ENCODE measurements around the gene DOC2A. TPM values are rescaled to one million over a fixed set of nuclear protein-coding genes. Genes with fewer than 3 reads are reported as not detected.

Gene DOC2A
- total RNA-seq, 1 donor from 2014 or later, result 3.1 TPM

- Histone ChIP-seq H3K79me2 (ENCODE audit: low read depth) (peaks cover 42% of the 10 kb centered on the region), H3K36me3 (peaks cover 4% of the 10 kb centered on the region)
- peak overlapping the region; percentile 19 for H3K27ac Mint-ChIP-seq
These were observed 33.6 kb downstream of the DOC2A start for GRCh38 chr16:29977063-29977825.

GRCh38 chr16:29975811-29976511, 34.9 kb downstream of the DOC2A start:
- Histone ChIP-seq H2AFZ (replicated peaks) (no peak overlapping the region), H3K4me2 (peak overlapping the region; percentile 92), H3F3A (ENCODE audit: low read depth) (peaks cover 24% of the 10 kb centered on the region), H4K20me1 (ENCODE audit: low read depth) (peaks cover 43% of the 10 kb centered on the region), H3K4me3 (peak overlapping the region; percentile 91), H3K9ac (peak overlapping the region; percentile 25), H3K79me2 (ENCODE audit: low read depth) (peaks cover 42% of the 10 kb centered on the region), H3K36me3 (peaks cover 4% of the 10 kb centered on the region), H3K27ac (no peak overlapping the region), H3K4me1 (peaks cover 23% of the 10 kb centered on the region), H3K9me3 (ENCODE audit: low read depth) (peaks cover 6% of the 10 kb centered on the region), H3K27me3 (peaks cover 9% of the 10 kb centered on the region)
- Mint-ChIP-seq H3K9me3 (peaks cover 5% of the 10 kb centered on the region), H3K4me1 (peaks cover 35% of the 10 kb centered on the region), H3K27me3 (ENCODE audit: insufficient read depth, low read depth) (peaks cover 9% of the 10 kb centered on the region), H3K27ac (no peak overlapping the region), H3K36me3 (peaks cover 34% of the 10 kb centered on the region), H3K4me3 (peak overlapping the region; percentile 86)
- DNase-seq (ENCODE audit: low spot score), result no peak
- TF ChIP-seq EZH2phosphoT487 (IDR thresholded peaks at IDR 0.05) (no peak), EZH2 (IDR thresholded peaks at IDR 0.05) (no peak), CTCF (IDR thresholded peaks at IDR 0.05) (no peak)

More at GRCh38 chr16:29977063-29977825, 33.6 kb downstream of the DOC2A start:
- Histone ChIP-seq H3K4me3 (no peak overlapping the region), H4K20me1 (ENCODE audit: low read depth) (peaks cover 43% of the 10 kb centered on the region), H3K9ac (no peak overlapping the region), H2AFZ (replicated peaks) (no peak overlapping the region), H3K27me3 (peaks cover 6% of the 10 kb centered on the region), H3K4me2 (peak overlapping the region; percentile 92), H3K4me1 (peaks cover 23% of the 10 kb centered on the region), H3F3A (ENCODE audit: low read depth) (peaks cover 19% of the 10 kb centered on the region), H3K9me3 (ENCODE audit: low read depth) (peaks cover 6% of the 10 kb centered on the region), H3K27ac (no peak overlapping the region)
- Mint-ChIP-seq H3K4me3 (peak overlapping the region; percentile 86), H3K9me3 (peaks cover 5% of the 10 kb centered on the region), H3K4me1 (peaks cover 35% of the 10 kb centered on the region), H3K36me3 (peaks cover 31% of the 10 kb centered on the region), H3K27me3 (ENCODE audit: insufficient read depth, low read depth) (peaks cover 7% of the 10 kb centered on the region)
- TF ChIP-seq EZH2 (IDR thresholded peaks at IDR 0.05) (no peak), CTCF (IDR thresholded peaks at IDR 0.05) (no peak), EZH2phosphoT487 (IDR thresholded peaks at IDR 0.05) (no peak)
- DNase-seq (ENCODE audit: low spot score), result no peak

GRCh38 chr16:29975134-29975538, 35.7 kb downstream of the DOC2A start:
- peaks cover 5% of the 10 kb centered on the region for H3K9me3 Mint-ChIP-seq
- H3K4me3 Mint-ChIP-seq, result peak overlapping the region; percentile 86
- H3K4me2 ChIP-seq, result peak overlapping the region; percentile 92
- no peak overlapping the region for H2AFZ ChIP-seq (replicated peaks)
- H3K27ac Mint-ChIP-seq, result no peak overlapping the region
- TF ChIP-seq EZH2phosphoT487 (IDR thresholded peaks at IDR 0.05) (no peak), CTCF (IDR thresholded peaks at IDR 0.05) (no peak), EZH2 (IDR thresholded peaks at IDR 0.05) (no peak)
- peaks cover 43% of the 10 kb centered on the region for H4K20me1 ChIP-seq (ENCODE audit: low read depth)
- DNase-seq (ENCODE audit: low spot score), result no peak
- peaks cover 35% of the 10 kb centered on the region for H3K4me1 Mint-ChIP-seq
- H3K27me3 ChIP-seq, result peaks cover 9% of the 10 kb centered on the region
- peak overlapping the region; percentile 91 for H3K4me3 ChIP-seq
- H3K79me2 ChIP-seq (ENCODE audit: low read depth), result peaks cover 42% of the 10 kb centered on the region
- H3K36me3 Mint-ChIP-seq, result peaks cover 33% of the 10 kb centered on the region
- H3K9me3 ChIP-seq (ENCODE audit: low read depth), result peaks cover 6% of the 10 kb centered on the region
- peaks cover 4% of the 10 kb centered on the region for H3K36me3 ChIP-seq
- peaks cover 24% of the 10 kb centered on the region for H3F3A ChIP-seq (ENCODE audit: low read depth)
- H3K9ac ChIP-seq, result no peak overlapping the region
- H3K4me1 ChIP-seq, result peaks cover 23% of the 10 kb centered on the region
- peaks cover 12% of the 10 kb centered on the region for H3K27me3 Mint-ChIP-seq (ENCODE audit: insufficient read depth, low read depth)
- no peak overlapping the region for H3K27ac ChIP-seq

All from neural progenitor cell (in vitro differentiated cells).